Activated CD4-positive, alpha-beta T cell treated with anti-CD3 and anti-CD28 coated beads for 24 hours (primary cell): ENCODE measurements around the gene B3GALNT2.
"Not testable (repeated sequence)": the region's sequence is repeated elsewhere in the genome, so short reads cannot be mapped to it uniquely, and the experiment has no call there.

Experiments used
- DNase-seq, 2 donors: peaks; one replicate each; pipeline ENCODE4 v3.0.0-alpha.2; 2020; ENCODE audit warnings: low read depth in 2 of 2

Gene B3GALNT2

GRCh38 chr1:235503403-235504121, 690 bp downstream of the B3GALNT2 start:
- peak in 1 of 2 donors; percentile 15 for DNase-seq

- no peak for DNase-seq
Observed at GRCh38 chr1:235502601-235503402, 1.4 kb downstream of the B3GALNT2 start.

- no peak for DNase-seq
Observed at GRCh38 chr1:235500971-235501540, 3.2 kb downstream of the B3GALNT2 start.

GRCh38 chr1:235495551-235495950, 8.7 kb downstream of the B3GALNT2 start:
- DNase-seq = no peak

GRCh38 chr1:235495030-235495429, 9.2 kb downstream of the B3GALNT2 start:
- no peak for DNase-seq

GRCh38 chr1:235494531-235494930, 9.7 kb downstream of the B3GALNT2 start:
- DNase-seq = no peak

GRCh38 chr1:235491644-235492043, 12.6 kb downstream of the B3GALNT2 start:
- no peak for DNase-seq

- no peak for DNase-seq
Observed at GRCh38 chr1:235486321-235486720, 17.9 kb downstream of the B3GALNT2 start.

- no peak for DNase-seq
Observed at GRCh38 chr1:235485558-235485957, 18.7 kb downstream of the B3GALNT2 start.

GRCh38 chr1:235483090-235483489, 21.2 kb downstream of the B3GALNT2 start:
- DNase-seq = no peak

GRCh38 chr1:235473806-235474205, 30.4 kb downstream of the B3GALNT2 start:
- DNase-seq = no peak

- no peak for DNase-seq
Observed at GRCh38 chr1:235470741-235471439, 33.4 kb downstream of the B3GALNT2 start.

GRCh38 chr1:235469897-235470296, 34.4 kb downstream of the B3GALNT2 start:
- not testable (repeated sequence) for DNase-seq

- no peak for DNase-seq
Observed at GRCh38 chr1:235468970-235469369, 35.3 kb downstream of the B3GALNT2 start.

GRCh38 chr1:235468004-235468403, 36.2 kb downstream of the B3GALNT2 start:
- no peak for DNase-seq

- DNase-seq = no peak
Observed at GRCh38 chr1:235465066-235465465, 39.2 kb downstream of the B3GALNT2 start.

- DNase-seq = not testable (repeated sequence)
Observed at GRCh38 chr1:235462832-235463231, 41.4 kb downstream of the B3GALNT2 start.

GRCh38 chr1:235461954-235462353, 42.3 kb downstream of the B3GALNT2 start:
- DNase-seq = no peak

GRCh38 chr1:235460770-235461169, 43.5 kb downstream of the B3GALNT2 start:
- no peak for DNase-seq

- DNase-seq = not testable (repeated sequence)
Observed at GRCh38 chr1:235457856-235458255, 46.4 kb downstream of the B3GALNT2 start.

GRCh38 chr1:235455823-235456222, 48.4 kb downstream of the B3GALNT2 start:
- DNase-seq = no peak

- no peak for DNase-seq
Observed at GRCh38 chr1:235455097-235455496, 49.2 kb downstream of the B3GALNT2 start.
